ENCODE measurements around the gene MPHOSPH10.
"Not testable (repeated sequence)": the region's sequence is repeated elsewhere in the genome, so short reads cannot be mapped to it uniquely, and the experiment has no call there.

DNA sequence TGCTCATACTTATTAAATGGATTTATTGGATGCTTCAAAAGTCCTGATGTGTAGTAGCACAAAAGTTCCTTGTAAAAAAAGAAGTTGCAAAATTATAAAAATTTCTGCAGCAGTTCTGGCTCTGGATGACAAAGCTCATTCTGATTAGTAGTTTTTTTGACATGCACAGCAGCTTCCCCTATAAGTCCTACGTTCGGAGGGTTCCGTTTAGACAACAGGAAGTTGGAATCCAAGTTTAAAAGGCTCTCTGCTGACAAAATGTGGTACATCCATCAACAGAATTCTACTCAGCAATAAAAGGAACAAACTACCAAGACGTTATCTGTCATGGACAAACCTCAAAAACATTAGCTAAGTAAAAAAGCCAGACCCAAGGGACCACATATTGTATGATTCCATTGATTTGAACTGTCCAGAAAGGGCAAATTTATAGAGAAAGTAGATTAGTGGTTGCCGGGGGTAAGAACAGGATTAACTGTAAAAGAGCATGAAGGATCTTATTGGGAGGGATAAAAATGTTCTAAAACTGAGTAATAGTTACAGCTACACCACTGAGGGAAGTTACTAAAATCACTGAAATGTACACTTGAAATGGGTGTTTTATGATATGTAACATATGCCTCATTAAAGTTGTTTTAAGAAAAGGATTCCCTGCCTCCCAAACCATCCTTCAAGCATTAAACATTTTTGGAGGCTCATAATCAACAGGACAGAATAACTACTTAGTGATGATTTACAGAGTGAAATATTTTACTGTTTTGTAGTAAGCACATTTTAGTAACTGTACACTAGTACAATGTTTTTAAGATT, 53.1 kb downstream of the MPHOSPH10 start:
- not testable (repeated sequence) for TF ChIP-seq POLR2A (IDR thresholded peaks at IDR 0.05; ENCODE audit: low read depth, low read length); TAF1 (IDR thresholded peaks at IDR 0.05; ENCODE audit: low read depth, low read length); POLR2AphosphoS5 (IDR thresholded peaks at IDR 0.05; ENCODE audit: low read depth, low read length); PAX5 (IDR thresholded peaks at IDR 0.05; ENCODE audit: insufficient read depth, low read length, severe bottlenecking); SPI1 (IDR thresholded peaks at IDR 0.05; ENCODE audit: low read depth, low read length); POU2F2 (IDR thresholded peaks at IDR 0.05; ENCODE audit: low read depth, low read length)

Data from GM12891 (cell line).